IPS-15b (cell line): Measurements from ENCODE around the gene ADRA1B.

ENCODE experiments used
- H3K27me3 ChIP-seq: one replicate; pipeline ENCODE4 v1.6.1; 2013; ENCODE audit warnings: low read length; ENCODE audit not compliant: control insufficient read depth, insufficient read depth
- H3K36me3 ChIP-seq: one replicate; pipeline ENCODE4 v1.6.1; 2013; ENCODE audit warnings: low read length; ENCODE audit not compliant: control insufficient read depth, insufficient read depth
- H3K4me1 ChIP-seq: one replicate; pipeline ENCODE4 v1.6.1; 2013; ENCODE audit warnings: mild to moderate bottlenecking, low read length; ENCODE audit not compliant: control insufficient read depth, insufficient read depth
- H3K4me3 ChIP-seq: one replicate; pipeline ENCODE4 v1.5.1; 2013; ENCODE audit warnings: low read depth, low read length
- H3K9ac ChIP-seq: one replicate; pipeline ENCODE4 v1.6.1; 2013; ENCODE audit warnings: low read depth, mild to moderate bottlenecking, low read length
- H3K9me3 ChIP-seq: one replicate; pipeline ENCODE4 v1.6.1; 2013; ENCODE audit warnings: mild to moderate bottlenecking, low read length; ENCODE audit not compliant: control insufficient read depth, insufficient read depth

ADRA1B gene

DNA sequence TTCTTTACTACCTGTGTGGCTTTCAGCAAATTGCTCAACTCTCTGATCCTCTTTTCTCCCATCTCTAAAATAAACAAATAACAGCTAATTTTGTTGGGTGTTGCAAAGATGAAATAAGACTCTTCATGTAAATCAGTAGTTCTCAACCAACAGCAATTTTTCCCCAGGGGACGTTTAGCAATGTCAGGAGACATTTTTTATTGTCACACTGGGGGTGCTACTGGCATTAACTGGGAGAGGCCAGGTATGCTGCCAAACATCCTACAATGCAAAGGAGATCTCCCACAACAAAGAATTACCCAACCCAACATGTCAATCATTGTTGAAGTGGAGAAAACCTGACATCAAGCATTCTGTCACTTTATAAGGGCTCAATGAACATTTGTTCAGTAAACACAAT is 19.7 kb downstream of the ADRA1B start:
- Histone ChIP-seq H3K36me3 (no peaks in the 10 kb centered on the region), H3K4me3 (no peak overlapping the region), H3K27me3 (no peaks in the 10 kb centered on the region), H3K9me3 (no peaks in the 10 kb centered on the region), H3K9ac (no peak overlapping the region), H3K4me1 (no peaks in the 10 kb centered on the region)

DNA sequence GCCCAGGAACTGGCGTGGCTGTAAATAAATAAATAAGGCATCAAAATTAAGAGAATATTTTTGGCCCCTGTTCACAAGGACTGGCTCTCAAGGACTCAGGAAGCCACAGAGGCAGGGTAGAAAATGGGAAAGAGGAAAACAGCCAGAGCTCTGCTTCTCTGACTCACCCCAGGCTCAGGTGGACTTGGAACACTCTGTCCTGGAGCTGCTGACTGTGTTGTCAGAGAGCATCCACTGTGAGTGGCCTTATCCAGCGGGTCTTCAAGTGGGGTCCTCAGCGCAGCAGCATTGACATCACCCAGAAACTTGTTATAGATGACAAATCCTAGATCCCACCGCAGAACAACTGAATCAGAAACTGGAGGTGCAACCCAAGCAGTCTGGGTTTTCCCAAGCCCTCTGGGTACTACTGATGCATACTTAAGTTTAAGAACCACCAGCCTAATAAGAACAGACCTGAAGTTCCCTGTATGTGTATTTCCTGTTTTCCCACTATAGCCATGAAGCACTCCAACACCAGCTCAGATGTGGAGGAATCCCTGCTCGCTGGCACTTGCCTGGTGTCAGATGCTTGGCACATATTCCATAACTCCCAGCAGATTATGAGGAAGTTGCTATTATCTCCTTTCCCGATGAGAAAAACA is 20.5 kb downstream of the ADRA1B start:
- Histone ChIP-seq H3K27me3 (no peaks in the 10 kb centered on the region), H3K9me3 (no peaks in the 10 kb centered on the region), H3K36me3 (no peaks in the 10 kb centered on the region), H3K4me1 (no peaks in the 10 kb centered on the region), H3K4me3 (no peak overlapping the region), H3K9ac (no peak overlapping the region)

DNA sequence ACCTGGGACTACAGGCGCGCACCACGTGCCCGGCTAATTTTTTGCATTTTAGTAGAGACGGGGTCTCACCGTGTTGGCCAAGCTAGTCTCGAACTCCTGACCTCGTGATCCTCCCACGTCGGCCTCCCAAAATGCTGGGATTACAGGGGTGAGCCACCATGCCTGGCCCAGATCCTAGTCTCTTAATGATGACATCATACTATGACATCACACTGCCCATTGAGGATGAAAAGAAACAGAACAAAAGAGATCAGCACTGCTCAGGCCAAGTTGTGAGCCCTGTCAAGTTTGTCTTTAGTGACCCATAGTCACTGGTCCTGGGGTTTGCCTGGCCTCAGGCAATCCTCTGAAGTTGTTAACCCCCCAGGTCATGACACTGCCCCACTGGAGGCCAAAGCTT is 21.3 kb downstream of the ADRA1B start:
- H3K27me3 ChIP-seq, result no peaks in the 10 kb centered on the region
- H3K36me3 ChIP-seq, result no peaks in the 10 kb centered on the region

DNA sequence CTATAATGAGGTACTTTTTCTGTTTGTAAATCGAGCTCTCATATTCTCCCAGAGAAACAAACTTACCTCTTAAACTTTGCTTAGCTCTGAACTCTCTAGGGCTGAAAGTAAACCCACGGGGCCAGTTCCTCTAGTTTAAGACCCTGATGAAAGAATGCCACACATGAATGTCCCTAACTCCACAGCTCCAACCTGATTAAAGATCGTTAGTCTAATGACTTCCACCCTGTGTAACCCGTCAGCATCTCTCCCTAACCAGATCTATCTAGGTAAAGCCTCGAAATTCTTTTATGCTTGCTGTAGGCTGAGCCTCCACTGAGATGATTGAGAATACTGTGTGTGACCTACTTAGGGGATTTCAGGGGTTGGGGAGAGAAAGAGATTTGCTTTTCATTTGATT is 27.0 kb downstream of the ADRA1B start:
- Histone ChIP-seq H3K4me3 (no peak overlapping the region), H3K9me3 (no peaks in the 10 kb centered on the region), H3K27me3 (no peaks in the 10 kb centered on the region), H3K36me3 (no peaks in the 10 kb centered on the region), H3K4me1 (no peaks in the 10 kb centered on the region), H3K9ac (no peak overlapping the region)

More for the DNA sequence above, 21.3 kb downstream of the ADRA1B start:
- Histone ChIP-seq H3K4me3 (no peak overlapping the region), H3K9me3 (no peaks in the 10 kb centered on the region), H3K4me1 (no peaks in the 10 kb centered on the region), H3K9ac (no peak overlapping the region)

DNA sequence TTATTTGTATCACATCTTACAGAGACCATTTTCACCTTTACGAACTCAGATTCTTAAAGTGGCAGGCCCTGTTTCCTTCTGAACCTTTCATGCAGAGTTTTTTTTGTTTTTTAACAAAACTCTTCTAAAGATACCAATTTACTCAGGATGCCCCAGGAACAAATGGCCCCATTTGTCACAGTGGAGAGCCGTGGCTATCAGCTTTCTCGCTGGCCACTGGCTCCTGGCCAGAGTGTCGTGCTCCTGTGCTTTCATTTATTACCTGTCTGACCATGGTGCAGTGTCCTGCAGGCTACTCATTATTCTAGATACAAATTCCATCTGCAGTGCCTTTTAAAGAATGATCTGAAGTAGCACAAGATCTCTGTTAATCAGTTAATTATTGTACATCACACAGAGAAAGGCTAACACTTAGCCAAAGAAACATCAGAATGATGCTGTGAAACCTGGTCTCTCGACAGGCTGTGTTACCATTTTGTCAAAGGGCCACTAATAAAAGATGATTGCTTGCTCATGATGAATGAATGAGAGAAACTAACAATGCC is 27.8 kb downstream of the ADRA1B start:
- Histone ChIP-seq H3K4me3 (no peak overlapping the region), H3K9ac (no peak overlapping the region), H3K27me3 (no peaks in the 10 kb centered on the region), H3K36me3 (no peaks in the 10 kb centered on the region), H3K4me1 (no peaks in the 10 kb centered on the region), H3K9me3 (no peaks in the 10 kb centered on the region)

DNA sequence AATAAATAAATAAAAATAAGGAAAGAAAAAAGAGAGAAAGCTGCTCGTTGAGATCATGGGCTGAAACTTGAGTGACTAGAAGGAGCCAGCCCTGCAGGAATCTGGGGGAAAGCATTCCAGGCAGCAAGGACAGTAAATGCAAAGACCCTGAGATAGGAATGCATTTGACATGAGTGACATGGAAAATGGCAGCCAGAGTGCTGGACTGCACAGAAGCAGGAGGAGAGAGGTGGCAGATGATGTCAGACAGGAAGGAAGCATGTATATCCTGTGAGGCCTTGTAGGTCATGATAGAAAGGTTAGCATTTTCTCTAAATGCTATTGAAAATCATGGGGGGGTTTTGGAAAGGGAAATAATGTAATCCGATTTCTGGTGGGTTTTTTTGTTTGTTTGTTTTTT is 29.1 kb downstream of the ADRA1B start:
- Histone ChIP-seq H3K27me3 (no peaks in the 10 kb centered on the region), H3K36me3 (no peaks in the 10 kb centered on the region), H3K4me1 (no peaks in the 10 kb centered on the region), H3K9ac (no peak overlapping the region), H3K4me3 (no peak overlapping the region), H3K9me3 (no peaks in the 10 kb centered on the region)

DNA sequence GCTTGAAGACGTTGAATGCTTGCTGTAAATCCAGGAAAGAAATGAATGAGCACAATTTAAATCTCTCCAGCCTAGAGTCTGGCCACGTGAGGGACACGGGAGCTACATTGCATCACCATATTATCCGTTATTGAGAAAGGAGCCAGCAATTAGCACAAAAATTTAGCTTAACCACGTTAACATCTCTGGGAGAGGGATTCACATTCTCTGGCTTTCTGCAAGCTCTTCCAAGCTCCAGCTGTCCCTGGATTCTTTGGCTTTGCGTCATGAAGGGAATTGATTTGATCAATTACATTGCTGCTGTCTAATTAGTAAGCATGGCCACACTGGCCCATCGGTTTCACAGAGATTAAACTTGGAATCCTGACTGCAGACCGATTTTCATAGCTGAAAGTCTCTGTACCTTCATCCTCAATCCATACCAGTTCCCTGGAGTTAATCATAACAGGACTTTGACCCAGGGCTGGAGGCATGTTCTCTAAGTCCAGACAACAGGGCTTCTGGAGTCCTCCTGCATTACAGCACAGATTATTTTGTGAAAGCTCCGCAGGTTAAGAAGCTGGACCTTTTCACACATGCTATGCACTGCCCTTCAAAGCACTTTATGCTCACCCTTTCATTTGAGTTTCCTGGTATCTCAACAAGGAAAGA is 31.6 kb downstream of the ADRA1B start:
- no peak overlapping the region for H3K4me3 ChIP-seq
- peaks cover 2% of the 10 kb centered on the region for H3K27me3 ChIP-seq
- H3K36me3 ChIP-seq, result no peaks in the 10 kb centered on the region

DNA sequence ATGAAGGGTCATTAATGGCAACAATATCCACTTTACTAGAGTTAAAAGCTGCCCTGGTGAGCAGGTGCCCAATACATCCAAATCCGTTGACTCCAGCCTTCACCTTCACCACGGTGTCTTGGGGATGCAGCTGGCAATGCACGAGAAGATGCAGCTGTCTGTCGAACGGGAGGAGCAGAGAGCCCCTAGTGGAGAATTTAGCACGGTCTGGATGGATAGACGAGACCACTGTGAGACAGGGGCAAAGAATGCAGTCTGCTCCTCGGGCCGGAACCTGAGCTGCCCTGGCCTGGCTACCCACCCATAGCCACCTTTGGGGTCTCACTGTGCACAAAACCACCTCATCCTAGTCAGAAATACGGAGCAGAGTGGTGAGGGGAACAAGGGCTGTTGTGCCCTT is 35.1 kb downstream of the ADRA1B start:
- Histone ChIP-seq H3K36me3 (no peaks in the 10 kb centered on the region), H3K27me3 (peaks cover 2% of the 10 kb centered on the region), H3K4me1 (no peaks in the 10 kb centered on the region), H3K9me3 (no peaks in the 10 kb centered on the region), H3K9ac (no peak overlapping the region), H3K4me3 (no peak overlapping the region)

More for the DNA sequence above, 31.6 kb downstream of the ADRA1B start:
- Histone ChIP-seq H3K9me3 (no peaks in the 10 kb centered on the region), H3K4me1 (no peaks in the 10 kb centered on the region), H3K9ac (no peak overlapping the region)

DNA sequence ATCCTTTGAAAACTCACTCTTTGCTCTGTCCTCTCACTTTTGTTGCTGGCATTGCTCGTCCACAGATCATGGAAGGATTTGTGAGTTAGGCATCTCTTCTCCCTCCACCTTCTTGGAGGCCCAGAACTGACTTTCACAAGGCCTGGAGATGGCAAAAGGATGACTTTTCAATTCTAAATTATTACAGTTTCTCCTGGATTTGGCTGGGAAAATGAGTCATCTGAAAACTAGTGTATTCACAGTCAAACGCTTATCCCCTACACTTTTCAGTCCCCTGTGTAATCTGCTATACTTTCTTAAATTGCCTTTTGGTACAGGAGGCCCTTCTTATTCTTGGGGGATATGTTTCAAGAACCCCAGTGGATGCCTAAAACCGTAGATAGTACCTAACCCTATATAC is 35.6 kb downstream of the ADRA1B start:
- no peak overlapping the region for H3K9ac ChIP-seq
- H3K4me3 ChIP-seq, result no peak overlapping the region
- H3K9me3 ChIP-seq, result no peaks in the 10 kb centered on the region
- peaks cover 2% of the 10 kb centered on the region for H3K27me3 ChIP-seq
- H3K36me3 ChIP-seq, result no peaks in the 10 kb centered on the region
- no peaks in the 10 kb centered on the region for H3K4me1 ChIP-seq

DNA sequence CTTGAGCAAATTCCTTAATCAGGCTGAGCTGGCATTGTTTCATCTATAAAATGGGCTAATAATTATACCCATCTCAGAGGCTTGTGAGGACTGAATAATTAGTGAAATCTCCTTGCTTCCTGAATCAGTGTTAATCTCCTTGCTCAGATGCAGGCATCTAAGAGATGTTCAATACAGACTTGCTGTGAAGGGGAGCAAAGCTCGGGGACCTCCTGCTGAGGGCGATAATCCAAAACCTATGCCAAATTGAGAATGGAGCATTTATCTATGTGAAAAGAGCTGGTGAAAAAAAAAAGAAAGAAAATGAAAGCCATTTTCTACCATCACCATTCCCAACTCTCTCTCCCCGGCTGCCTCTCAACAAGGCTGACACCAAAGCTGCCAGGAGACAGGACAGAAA is 37.3 kb downstream of the ADRA1B start:
- Histone ChIP-seq H3K4me3 (no peak overlapping the region), H3K27me3 (peaks cover 2% of the 10 kb centered on the region), H3K4me1 (no peaks in the 10 kb centered on the region), H3K9ac (no peak overlapping the region), H3K36me3 (no peaks in the 10 kb centered on the region), H3K9me3 (no peaks in the 10 kb centered on the region)

DNA sequence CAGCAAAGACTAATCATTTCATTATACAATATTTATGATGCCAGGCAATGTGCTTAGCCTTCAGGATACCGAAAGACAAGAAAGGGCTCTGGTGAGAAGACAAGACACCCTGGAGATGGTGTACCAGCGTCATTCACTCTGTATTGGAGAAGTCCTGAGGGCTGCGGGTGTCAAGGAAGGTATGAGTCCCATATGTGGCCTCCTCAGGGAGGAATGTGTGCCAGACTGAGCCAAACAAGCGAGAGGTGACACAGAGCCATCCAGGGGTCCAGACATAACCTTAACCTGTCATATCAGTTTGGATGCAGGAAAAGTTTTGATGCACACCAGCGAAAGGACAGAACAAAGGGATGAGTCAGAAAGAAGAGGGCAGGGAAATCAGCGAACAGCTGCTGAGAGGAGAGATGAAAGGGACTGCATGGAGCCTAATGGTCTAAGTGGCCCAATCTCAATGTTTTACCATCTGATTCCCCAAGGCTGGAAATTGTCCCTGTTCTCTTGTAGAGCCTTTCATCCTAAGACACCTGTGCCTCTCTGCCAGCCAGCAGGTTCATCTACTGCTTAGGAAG is 38.9 kb downstream of the ADRA1B start:
- Histone ChIP-seq H3K27me3 (peaks cover 2% of the 10 kb centered on the region), H3K9me3 (no peaks in the 10 kb centered on the region), H3K9ac (no peak overlapping the region), H3K4me1 (no peaks in the 10 kb centered on the region), H3K36me3 (no peaks in the 10 kb centered on the region), H3K4me3 (no peak overlapping the region)

DNA sequence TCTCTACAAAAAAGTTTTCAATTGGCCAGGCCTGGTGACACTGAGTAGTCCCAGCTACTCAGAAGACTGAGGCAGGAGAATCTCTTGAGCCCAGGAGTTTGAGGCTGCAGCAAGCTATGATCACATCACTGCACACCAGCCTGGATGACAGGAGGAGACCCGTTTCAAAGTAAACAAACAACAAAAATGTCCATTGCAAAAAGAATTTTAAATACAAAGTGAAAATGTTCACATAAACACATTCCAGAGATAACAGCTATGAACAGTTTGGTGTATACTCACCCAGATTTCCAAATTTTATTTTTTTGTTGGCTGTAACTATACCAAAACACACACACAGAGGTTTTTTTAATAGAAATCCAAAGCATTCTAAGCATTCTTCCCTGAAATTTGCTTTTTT is 39.8 kb downstream of the ADRA1B start:
- H3K4me3 ChIP-seq, result no peak overlapping the region
- no peaks in the 10 kb centered on the region for H3K9me3 ChIP-seq
- H3K4me1 ChIP-seq, result no peaks in the 10 kb centered on the region
- no peak overlapping the region for H3K9ac ChIP-seq
- H3K27me3 ChIP-seq, result peaks cover 2% of the 10 kb centered on the region
- H3K36me3 ChIP-seq, result no peaks in the 10 kb centered on the region
